IMR-90 (cell line): ENCODE measurements around the gene GIT2. TPM values are rescaled to one million over a fixed set of nuclear protein-coding genes. Genes with fewer than 3 reads are reported as not detected.

Experiments
- ATAC-seq: fragments of 200-7000 bp; cut with Tn5 transposase; 2 replicates; pipeline ENCODE4 v1.9.1; 2020; ENCODE audit warnings: low read depth, mild to moderate bottlenecking, moderate library complexity
- BruUV-seq: library from RNA; stranded (reverse); fragments of 400-500 nt; replicated peaks from 2 replicates; lab custom pipeline; 2021; lab: Mats Ljungman, UMichigan
- CTCF ChIA-PET: fragments of 300-600 bp; formaldehyde crosslinking; extraction: SDS; loops from one replicate; lab custom pipeline; 2021; ENCODE audit warnings: antibody characterized with exemption; lab: Yijun Ruan, JAX
- POLR2A ChIA-PET: fragments of 300-600 bp; sonication (Branson Sonifier 250); formaldehyde crosslinking; loops from one replicate; lab custom pipeline; 2022; ENCODE audit warnings: antibody characterized with exemption; ENCODE audit not compliant: unreplicated experiment; lab: Charles Lee
- DNase-seq: peaks from one replicate; pipeline ENCODE4 v3.0.0; 2013
- H2AFZ ChIP-seq: replicated peaks from 2 replicates; pipeline ENCODE3; 2013; ENCODE audit warnings: low read length, mild to moderate bottlenecking; ENCODE audit not compliant: poor library complexity
- H2AK5ac ChIP-seq: 2 replicates; pipeline ENCODE4 v1.6.1; 2013; ENCODE audit warnings: low read depth, low read length, inconsistent platforms
- H2AK9ac ChIP-seq: replicated peaks from 2 replicates; pipeline ENCODE3; 2013; ENCODE audit warnings: mild to moderate bottlenecking, low read depth, low read length, moderate library complexity; ENCODE audit not compliant: poor library complexity
- H2BK120ac ChIP-seq: 2 replicates; pipeline ENCODE4 v1.6.1; 2013; ENCODE audit warnings: low read depth, low read length, inconsistent platforms
- H2BK15ac ChIP-seq: 3 replicates; pipeline ENCODE4 v1.6.1; 2013; ENCODE audit warnings: low read depth, low read length, inconsistent platforms
- H2BK20ac ChIP-seq: 2 replicates; pipeline ENCODE4 v1.6.1; 2013; ENCODE audit warnings: low read depth, mild to moderate bottlenecking, inconsistent platforms, low read length, moderate library complexity
- H2BK5ac ChIP-seq: 2 replicates; pipeline ENCODE4 v1.6.1; 2013; ENCODE audit warnings: mild to moderate bottlenecking, low read depth, low read length, inconsistent platforms; ENCODE audit not compliant: poor library complexity, severe bottlenecking
- H3K14ac ChIP-seq: replicated peaks from 2 replicates; pipeline ENCODE4 v1.6.1; 2013; ENCODE audit warnings: low read depth, low read length, inconsistent platforms
- H3K18ac ChIP-seq: 2 replicates; pipeline ENCODE4 v1.6.1; 2013; ENCODE audit warnings: low read depth, low read length, control low read depth
- H3K23ac ChIP-seq: 2 replicates; pipeline ENCODE4 v1.6.1; 2013; ENCODE audit warnings: low read depth, low read length, inconsistent platforms
- H3K27ac ChIP-seq: 2 replicates; pipeline ENCODE4 v1.5.1; 2013; ENCODE audit warnings: mild to moderate bottlenecking, control low read depth, low read length; ENCODE audit not compliant: insufficient read depth
- H3K27me3 ChIP-seq: 2 replicates; pipeline ENCODE4 v1.6.1; 2013; ENCODE audit warnings: low read length; ENCODE audit not compliant: control insufficient read depth, insufficient read depth
- H3K36me3 ChIP-seq: 2 replicates; pipeline ENCODE4 v1.6.1; 2013; ENCODE audit warnings: low read length, mixed read lengths; ENCODE audit not compliant: control insufficient read depth, insufficient read depth
- H3K4ac ChIP-seq: 2 replicates; pipeline ENCODE4 v1.6.1; 2013; ENCODE audit warnings: low read depth, low read length, inconsistent platforms
- H3K4me1 ChIP-seq: 2 replicates; pipeline ENCODE4 v1.6.1; 2013; ENCODE audit warnings: low read length, mixed read lengths; ENCODE audit not compliant: control insufficient read depth, insufficient read depth
- H3K4me2 ChIP-seq: 2 replicates; pipeline ENCODE4 v1.6.1; 2013; ENCODE audit warnings: low read depth, mild to moderate bottlenecking, control low read depth, low read length, moderate library complexity
- H3K4me3 ChIP-seq: 2 replicates; pipeline ENCODE4 v1.5.1; 2013; ENCODE audit warnings: low read depth, mild to moderate bottlenecking, control low read depth, low read length, moderate library complexity; ENCODE audit not compliant: insufficient read depth
- H3K56ac ChIP-seq: 2 replicates; pipeline ENCODE4 v1.6.1; 2013; ENCODE audit warnings: low read length, inconsistent platforms; ENCODE audit not compliant: insufficient read depth; ENCODE audit errors: extremely low read depth
- H3K79me1 ChIP-seq, 2 experiments: 2 replicates each; pipeline ENCODE4 v1.6.1; 2013; ENCODE audit warnings: low read length in 2 of 2, inconsistent platforms in 1 of 2, low read depth in 1 of 2
- H3K9ac ChIP-seq: 2 replicates; pipeline ENCODE4 v1.6.1; 2013; ENCODE audit warnings: low read depth, low read length, control low read depth
- H3K9me1 ChIP-seq: 2 replicates; pipeline ENCODE4 v1.6.1; 2013; ENCODE audit warnings: low read length, inconsistent platforms; ENCODE audit not compliant: insufficient read depth
- H3K9me3 ChIP-seq: 2 replicates; pipeline ENCODE4 v1.6.1; 2013; ENCODE audit warnings: low read length; ENCODE audit not compliant: control insufficient read depth, insufficient read depth
- H4K20me1 ChIP-seq: 2 replicates; pipeline ENCODE4 v1.6.1; 2013; ENCODE audit warnings: low read length, inconsistent platforms; ENCODE audit not compliant: insufficient read depth
- H4K5ac ChIP-seq: 2 replicates; pipeline ENCODE4 v1.6.1; 2013; ENCODE audit warnings: mild to moderate bottlenecking, low read depth, low read length, control low read depth
- H4K8ac ChIP-seq, 2 experiments: 2 replicates each; pipeline ENCODE4 v1.6.1; 2013; ENCODE audit warnings: low read depth in 2 of 2, low read length in 2 of 2, control low read depth in 1 of 2, inconsistent platforms in 1 of 2
- H4K91ac ChIP-seq: 2 replicates; pipeline ENCODE4 v1.6.1; 2013; ENCODE audit warnings: low read depth, low read length, inconsistent platforms; ENCODE audit not compliant: insufficient read depth
- BHLHE40 ChIP-seq: fragments of 150-350 bp; IDR thresholded peaks from 2 replicates; pipeline ENCODE4 v1.6.1; 2016; ENCODE audit warnings: mild to moderate bottlenecking, low read depth, low read length
- CEBPB ChIP-seq: IDR thresholded peaks from 2 replicates; pipeline ENCODE4 v1.6.1; 2012; ENCODE audit warnings: low read depth, low read length, improper control_type of control experiment
- CHD1 ChIP-seq: IDR thresholded peaks from 2 replicates; pipeline ENCODE4 v1.6.1; 2012; ENCODE audit warnings: low read depth, low read length, improper control_type of control experiment
- FOS ChIP-seq: fragments of 150-350 bp; IDR thresholded peaks from 2 replicates; pipeline ENCODE4 v1.6.1; 2016; ENCODE audit warnings: low read depth, low read length
- MAZ ChIP-seq: IDR thresholded peaks from 2 replicates; pipeline ENCODE4 v1.6.1; 2012; ENCODE audit warnings: low read depth, mild to moderate bottlenecking, low read length, improper control_type of control experiment, moderate library complexity, borderline replicate concordance
- MXI1 ChIP-seq: IDR thresholded peaks from 2 replicates; pipeline ENCODE4 v1.6.1; 2012; ENCODE audit warnings: low read depth, mild to moderate bottlenecking, low read length, moderate library complexity, borderline replicate concordance
- NFE2L2 ChIP-seq: fragments of 150-350 bp; IDR thresholded peaks from 2 replicates; pipeline ENCODE4 v1.6.1; 2016; ENCODE audit warnings: low read depth, mild to moderate bottlenecking, low read length
- POLR2A ChIP-seq: IDR thresholded peaks from 2 replicates; pipeline ENCODE4 v1.6.1; 2012; ENCODE audit warnings: mild to moderate bottlenecking, low read depth, low read length
- RFX5 ChIP-seq: IDR thresholded peaks from 2 replicates; pipeline ENCODE4 v1.8.0; 2012; ENCODE audit warnings: low read depth, mild to moderate bottlenecking, low read length, moderate library complexity
- SMC3 ChIP-seq: fragments of 150-350 bp; IDR thresholded peaks from 2 replicates; pipeline ENCODE4 v1.6.1; 2016; ENCODE audit warnings: low read depth, mild to moderate bottlenecking, antibody characterized with exemption, low read length, moderate library complexity
- WGBS, 2 experiments: methylation state at CpG; one replicate each; pipeline versions ENCODE4 v1.1.5 to v1.1.7; 2013; ENCODE audit warnings: missing lambda C conversion rate in 2 of 2; ENCODE audit not compliant: insufficient read length in 1 of 2; ENCODE audit errors: extremely low coverage in 2 of 2; 5-methylcytosine and 5-hydroxymethylcytosine counted together
- dilution Hi-C: fragments of 300-500 bp; cut with HindIII; formaldehyde crosslinking; loops from one replicate; pipeline ENCODE4 v1.14.3; 2018; ENCODE audit warnings: low sequenced_read_pairs; ENCODE audit not compliant: unreplicated experiment
- in situ Hi-C: fragments of 300-500 bp; cut with MboI; formaldehyde crosslinking; loops from 3 replicates; pipeline ENCODE4 v1.14.3; 2019; ENCODE audit warnings: low sequenced_read_pairs, inconsistent platforms, mixed read lengths
- intact Hi-C: fragments of 100-400 bp; cut with micrococcal nuclease; formaldehyde crosslinking; loops from 2 replicates; pipeline ENCODE4 v1.10.0; 2022
- polyA plus RNA-seq, 3 experiments: library from polyadenylated mRNA; depleted of rRNA; stranded (reverse); fragments of >200 nt; gene quantifications; 2 replicates each; pipeline ENCODE4 v1.2.3, GENCODE V29; 2012; ENCODE audit warnings: low replicate concordance in 1 of 3
- total RNA-seq: library from RNA; depleted of rRNA; stranded (reverse); fragments of >200 nt; gene quantifications from 2 replicates; pipeline ENCODE4 v1.2.3, GENCODE V29; 2012
- TF ChIP-seq, protein P1 (sequence below): fragments of 150-350 bp; IDR thresholded peaks from 2 replicates; pipeline ENCODE4 v1.6.1; 2017; ENCODE audit warnings: mild to moderate bottlenecking, antibody characterized with exemption, low read length, low read depth
- TF ChIP-seq, protein P2 (sequence below): fragments of 150-350 bp; IDR thresholded peaks from 2 replicates; pipeline ENCODE4 v1.6.1; 2016; ENCODE audit warnings: low read depth, mild to moderate bottlenecking, low read length, moderate library complexity, borderline replicate concordance
- TF ChIP-seq, protein P3 (sequence below): conservative IDR thresholded peaks from 2 replicates; pipeline ENCODE4 v1.5.1; 2012; ENCODE audit warnings: mild to moderate bottlenecking, low read depth, low read length, improper control_type of control experiment

The GIT2 gene
- total and polyA plus RNA-seq, 2 of the 4 experiments (the other 2 are of a cell fraction) = 48.0 to 71.9 TPM

DNA sequence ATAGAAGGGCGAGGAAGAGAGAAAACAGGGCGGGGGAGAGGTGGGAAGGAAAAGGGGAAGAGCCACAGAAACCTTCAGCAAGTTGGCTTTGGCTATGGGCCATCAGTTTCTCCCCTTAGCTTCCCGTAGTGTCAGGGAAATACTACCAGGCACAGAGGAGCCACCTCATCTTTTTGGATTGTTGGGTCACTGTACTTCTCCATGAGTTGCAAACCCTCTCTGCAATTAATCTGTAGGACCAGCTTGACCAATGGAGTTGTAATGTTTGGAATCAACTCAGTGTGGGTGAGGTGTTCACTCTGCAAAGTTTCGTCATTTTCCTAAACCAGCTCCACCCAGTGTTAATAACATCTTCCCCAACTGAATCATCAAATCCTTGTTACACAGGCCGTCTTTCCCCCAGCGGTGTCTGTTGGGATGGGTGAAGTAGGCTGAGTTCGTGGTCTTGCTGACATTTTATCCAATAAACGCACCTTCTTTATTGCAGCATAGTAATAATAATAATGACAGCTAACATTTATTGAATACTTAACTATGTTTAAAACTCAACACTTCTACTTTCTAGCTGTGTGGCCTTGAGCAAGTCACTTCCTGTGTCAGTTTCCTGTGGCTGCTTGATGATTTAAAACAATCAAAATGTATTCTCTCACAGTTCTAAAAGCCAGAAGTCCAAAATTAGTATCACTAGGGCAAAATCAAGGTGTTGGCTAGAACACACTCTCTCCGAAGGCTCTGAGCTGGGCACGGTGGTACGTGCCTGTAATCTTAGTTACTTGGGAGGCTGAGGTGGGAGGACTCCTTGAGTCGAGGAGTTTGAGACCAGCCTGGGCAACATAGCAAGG, 107.8 kb downstream of the GIT2 start:
- Histone ChIP-seq H4K8ac (peak overlapping the region; percentile 74 to 85), H3K4me1 (0 out of 2 replicates have a peak, but pooled peaks cover 6% of the 10 kb centered on the region), H3K4me3 (no peak overlapping the region), H2AK5ac (peak overlapping the region; percentile 91), H3K4me2 (no peak overlapping the region; the same call in 1 of the 2 replicates), H3K27ac (peak overlapping the region; percentile 77), H3K27me3 (no peaks in the 10 kb centered on the region; the same call in 1 of the 2 replicates), H3K56ac (peak overlapping the region; percentile 7; the same call in 1 of the 2 replicates), H2BK20ac (peak overlapping the region; percentile 80), H3K9ac (no peak overlapping the region), H2BK120ac (peak overlapping the region; percentile 86), H3K4ac (peak overlapping the region; percentile 87), H4K91ac (peak overlapping the region; percentile 81), H3K79me1 (no peaks in the 10 kb centered on the region), H2AFZ (peak overlapping the region; percentile 36), H4K20me1 (no peaks in the 10 kb centered on the region), H3K36me3 (no peaks in the 10 kb centered on the region), H3K18ac (peak overlapping the region; percentile 10; the same call in 1 of the 2 replicates), H3K9me1 (peaks cover 7% of the 10 kb centered on the region; the same call in 1 of the 2 replicates), H2AK9ac (peak overlapping the region; percentile 79), H2BK15ac (peak overlapping the region; percentile 55; the same call in 2 of the 3 replicates), H4K5ac (0 out of 2 replicates have a peak overlapping the region, but pooled peaks have one; percentile 1), H3K9me3 (no peaks in the 10 kb centered on the region), H2BK5ac (peak overlapping the region; percentile 93), H3K23ac (peak overlapping the region; percentile 10), H3K14ac (peak overlapping the region; percentile 39)
- in situ Hi-C loops (no loop called here), intact Hi-C loops (no loop called here), dilution Hi-C loops (no loop called here)
- POLR2A ChIA-PET = interaction anchor here (0.6 to 0.7 kb wide), 2 partner anchors 60 to 76 kb away, joined by 16 read pairs; no protein-coding TSS in a partner anchor
- BruUV-seq = no TSS peak
- peak; percentile 95 for ATAC-seq
- peak; percentile 97 for DNase-seq
- CTCF ChIA-PET = interaction anchor here (0.6 kb wide), 1 partner anchor 479 kb away, joined by 5 read pairs; no protein-coding TSS in a partner anchor
- WGBS, 2 experiments = 60% methylated on average over 1 of the region's 12 CpGs; no CpG with 5 or more reads in 1 of the 2 experiments
- TF ChIP-seq, protein P1, sequence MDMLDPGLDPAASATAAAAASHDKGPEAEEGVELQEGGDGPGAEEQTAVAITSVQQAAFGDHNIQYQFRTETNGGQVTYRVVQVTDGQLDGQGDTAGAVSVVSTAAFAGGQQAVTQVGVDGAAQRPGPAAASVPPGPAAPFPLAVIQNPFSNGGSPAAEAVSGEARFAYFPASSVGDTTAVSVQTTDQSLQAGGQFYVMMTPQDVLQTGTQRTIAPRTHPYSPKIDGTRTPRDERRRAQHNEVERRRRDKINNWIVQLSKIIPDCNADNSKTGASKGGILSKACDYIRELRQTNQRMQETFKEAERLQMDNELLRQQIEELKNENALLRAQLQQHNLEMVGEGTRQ = no peak
- TF ChIP-seq CEBPB (peak; percentile 92), POLR2A (no peak; the same call in 1 of the 2 replicates), MXI1 (no peak), RFX5 (no peak), FOS (peak; percentile 60), MAZ (no peak), SMC3 (no peak), NFE2L2 (no peak), BHLHE40 (no peak), CHD1 (no peak)
- TF ChIP-seq, protein P2, sequence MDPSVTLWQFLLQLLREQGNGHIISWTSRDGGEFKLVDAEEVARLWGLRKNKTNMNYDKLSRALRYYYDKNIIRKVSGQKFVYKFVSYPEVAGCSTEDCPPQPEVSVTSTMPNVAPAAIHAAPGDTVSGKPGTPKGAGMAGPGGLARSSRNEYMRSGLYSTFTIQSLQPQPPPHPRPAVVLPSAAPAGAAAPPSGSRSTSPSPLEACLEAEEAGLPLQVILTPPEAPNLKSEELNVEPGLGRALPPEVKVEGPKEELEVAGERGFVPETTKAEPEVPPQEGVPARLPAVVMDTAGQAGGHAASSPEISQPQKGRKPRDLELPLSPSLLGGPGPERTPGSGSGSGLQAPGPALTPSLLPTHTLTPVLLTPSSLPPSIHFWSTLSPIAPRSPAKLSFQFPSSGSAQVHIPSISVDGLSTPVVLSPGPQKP = no peak
- TF ChIP-seq, protein P3, sequence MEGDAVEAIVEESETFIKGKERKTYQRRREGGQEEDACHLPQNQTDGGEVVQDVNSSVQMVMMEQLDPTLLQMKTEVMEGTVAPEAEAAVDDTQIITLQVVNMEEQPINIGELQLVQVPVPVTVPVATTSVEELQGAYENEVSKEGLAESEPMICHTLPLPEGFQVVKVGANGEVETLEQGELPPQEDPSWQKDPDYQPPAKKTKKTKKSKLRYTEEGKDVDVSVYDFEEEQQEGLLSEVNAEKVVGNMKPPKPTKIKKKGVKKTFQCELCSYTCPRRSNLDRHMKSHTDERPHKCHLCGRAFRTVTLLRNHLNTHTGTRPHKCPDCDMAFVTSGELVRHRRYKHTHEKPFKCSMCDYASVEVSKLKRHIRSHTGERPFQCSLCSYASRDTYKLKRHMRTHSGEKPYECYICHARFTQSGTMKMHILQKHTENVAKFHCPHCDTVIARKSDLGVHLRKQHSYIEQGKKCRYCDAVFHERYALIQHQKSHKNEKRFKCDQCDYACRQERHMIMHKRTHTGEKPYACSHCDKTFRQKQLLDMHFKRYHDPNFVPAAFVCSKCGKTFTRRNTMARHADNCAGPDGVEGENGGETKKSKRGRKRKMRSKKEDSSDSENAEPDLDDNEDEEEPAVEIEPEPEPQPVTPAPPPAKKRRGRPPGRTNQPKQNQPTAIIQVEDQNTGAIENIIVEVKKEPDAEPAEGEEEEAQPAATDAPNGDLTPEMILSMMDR = no peak
